Measurements from ENCODE around the gene WNT2.
"Not testable (repeated sequence)": the region's sequence is repeated elsewhere in the genome, so short reads cannot be mapped to it uniquely, and the experiment has no call there.

WNT2 gene

DNA sequence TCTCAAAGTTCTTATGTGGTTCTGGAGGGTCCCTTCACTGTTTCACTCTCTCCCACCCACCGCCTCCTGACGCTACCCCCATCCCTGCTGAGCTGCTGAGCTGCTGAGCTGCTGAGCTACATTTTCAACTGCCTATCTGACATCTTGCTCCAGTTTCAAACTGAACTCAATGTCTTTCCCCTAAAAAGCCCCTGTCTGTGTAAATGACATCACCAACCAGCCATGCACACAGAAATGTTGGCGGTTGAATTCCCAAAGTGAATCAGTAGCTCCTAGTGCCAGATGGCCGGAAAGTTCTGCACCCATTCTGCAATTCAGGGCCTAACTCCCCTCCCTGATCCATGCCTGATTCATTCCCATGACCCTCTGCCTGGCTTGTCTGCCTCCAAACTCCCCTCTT is 71.2 kb downstream of the WNT2 start:
- DNase-seq: no peak

DNA sequence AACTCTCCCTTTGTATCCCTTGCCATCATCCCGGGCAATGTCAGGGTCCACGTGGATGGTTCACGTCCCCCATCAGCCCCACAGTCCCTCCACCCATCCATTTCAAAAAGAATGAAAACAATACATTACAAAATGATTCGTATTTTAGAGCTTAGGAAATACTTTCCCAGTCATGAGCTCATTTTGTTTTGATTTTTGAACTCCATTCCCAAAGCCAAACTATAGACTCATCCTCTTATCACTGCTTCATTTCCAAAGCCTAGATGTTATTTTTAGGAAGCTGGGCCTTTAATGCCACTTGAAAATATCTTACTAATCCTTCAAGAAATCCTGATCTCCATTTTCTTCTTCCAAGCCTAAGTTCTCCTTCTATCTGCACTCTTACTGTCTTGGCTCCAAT is 72.1 kb downstream of the WNT2 start:
- DNase-seq: no peak

DNA sequence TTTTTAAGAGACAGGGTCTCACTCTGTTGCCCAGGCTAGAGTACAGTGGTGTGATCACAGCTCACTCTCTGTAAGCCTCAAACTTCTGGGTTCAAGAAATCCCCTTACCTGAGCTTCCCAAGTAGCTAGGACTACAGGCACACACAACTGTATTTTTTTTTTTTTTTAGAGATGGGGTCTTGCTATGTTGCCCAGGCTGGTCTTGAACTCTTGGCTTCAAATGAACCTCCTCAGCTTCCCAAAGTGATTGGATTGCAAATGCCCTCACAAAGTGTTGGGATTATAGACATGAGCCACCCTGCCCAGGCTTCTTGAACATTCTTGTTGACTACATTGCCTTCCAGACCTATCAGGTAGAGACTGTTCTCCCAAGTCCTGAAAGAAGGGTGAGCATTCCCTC is 72.6 kb downstream of the WNT2 start:
- no peak for DNase-seq

DNA sequence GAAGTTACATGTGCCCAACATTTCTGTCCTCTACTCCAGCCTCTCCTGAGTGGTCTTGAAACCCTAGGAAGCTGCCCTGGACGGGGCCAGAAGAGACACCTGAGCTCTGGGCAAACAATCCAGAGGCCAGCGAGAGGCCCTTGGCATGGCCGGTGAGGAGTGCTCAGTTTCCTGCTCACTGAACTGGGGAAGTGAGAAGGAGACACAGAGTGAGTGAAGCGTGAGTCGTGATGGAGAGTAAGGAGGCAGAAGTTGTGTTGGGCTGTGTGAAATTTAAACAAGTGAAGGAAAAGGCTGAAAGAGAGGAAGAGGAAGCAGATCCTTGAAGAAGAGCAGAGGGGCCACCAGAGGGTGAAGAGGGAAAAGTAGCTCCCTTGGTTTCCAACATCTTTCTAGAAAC is 73.2 kb downstream of the WNT2 start:
- DNase-seq: no peak

DNA sequence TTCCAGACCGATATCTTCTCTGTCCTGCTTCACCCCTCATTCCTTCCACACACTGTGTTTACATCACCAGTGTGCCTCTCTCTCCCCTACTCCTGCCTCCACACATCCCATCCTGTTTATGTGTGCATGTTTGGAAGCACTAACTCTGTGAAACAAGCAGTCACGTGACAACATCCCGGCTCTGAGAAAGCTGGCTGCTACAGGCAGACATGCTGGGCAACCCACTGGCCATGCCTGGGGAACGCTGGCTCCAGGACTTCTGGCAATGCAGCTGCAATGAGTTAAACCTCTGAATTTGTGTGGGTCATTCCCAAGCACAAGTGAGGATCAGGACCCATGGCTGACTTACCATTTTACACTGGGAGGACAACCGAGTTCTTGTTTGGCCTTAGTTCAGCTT is 74.0 kb downstream of the WNT2 start:
- DNase-seq: no peak

DNA sequence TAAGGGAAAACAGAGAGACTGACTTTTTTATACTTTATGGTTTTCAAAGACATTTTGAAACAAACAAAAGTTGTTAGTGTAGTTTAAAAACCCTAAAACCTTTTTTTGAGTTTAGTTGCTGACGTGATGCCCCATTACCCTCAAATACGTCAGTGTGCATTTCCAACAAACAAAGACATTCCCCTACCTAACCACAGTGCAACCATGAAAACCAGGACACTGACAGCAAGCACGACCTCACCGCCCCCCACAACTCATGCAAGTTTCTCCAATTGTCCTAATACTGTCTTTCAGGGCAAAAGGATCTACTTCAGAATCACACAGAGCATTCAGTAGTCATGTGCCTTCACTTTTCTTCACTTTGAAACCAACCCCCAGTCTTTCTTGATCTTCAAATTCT is 75.0 kb downstream of the WNT2 start:
- DNase-seq: no peak

DNA sequence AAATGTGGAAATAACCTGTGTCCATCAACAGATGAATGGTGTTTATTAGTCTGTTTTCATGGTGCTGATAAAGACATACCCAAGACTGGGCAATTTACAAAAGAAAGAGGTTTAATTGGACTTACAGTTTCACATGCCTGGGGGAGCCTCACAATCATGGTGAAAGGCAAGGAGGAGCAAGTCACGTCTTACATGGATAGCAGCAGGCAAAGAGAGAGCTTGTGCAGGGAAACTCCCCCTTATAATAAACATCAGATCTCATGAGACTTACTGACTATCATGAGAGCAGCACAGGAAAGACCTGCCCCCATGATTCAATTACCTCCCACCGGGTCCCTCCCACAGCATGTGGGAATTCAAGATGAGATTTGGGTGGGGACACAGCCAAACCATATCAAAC is 77.2 kb downstream of the WNT2 start:
- DNase-seq: not testable (repeated sequence)

DNA sequence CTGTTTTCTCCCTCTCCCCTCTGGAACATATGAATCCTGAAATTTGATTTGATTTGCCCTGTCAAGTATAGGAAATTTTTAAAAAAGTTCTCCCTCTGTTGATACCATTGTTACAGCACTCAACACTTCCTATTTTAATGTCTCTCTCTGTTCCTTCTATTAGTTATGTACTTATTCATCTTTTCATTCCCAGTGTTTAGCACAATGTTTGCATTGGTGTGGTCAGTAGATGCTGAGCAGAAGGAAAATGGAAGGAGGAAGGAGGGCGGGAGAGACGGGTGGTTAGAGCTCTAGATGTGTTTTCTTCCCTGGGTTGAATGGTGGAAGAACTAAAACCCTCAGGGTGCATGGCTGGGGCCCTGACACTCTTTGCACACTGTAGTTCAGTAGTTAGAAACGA is 79.5 kb downstream of the WNT2 start:
- no peak for DNase-seq

DNA sequence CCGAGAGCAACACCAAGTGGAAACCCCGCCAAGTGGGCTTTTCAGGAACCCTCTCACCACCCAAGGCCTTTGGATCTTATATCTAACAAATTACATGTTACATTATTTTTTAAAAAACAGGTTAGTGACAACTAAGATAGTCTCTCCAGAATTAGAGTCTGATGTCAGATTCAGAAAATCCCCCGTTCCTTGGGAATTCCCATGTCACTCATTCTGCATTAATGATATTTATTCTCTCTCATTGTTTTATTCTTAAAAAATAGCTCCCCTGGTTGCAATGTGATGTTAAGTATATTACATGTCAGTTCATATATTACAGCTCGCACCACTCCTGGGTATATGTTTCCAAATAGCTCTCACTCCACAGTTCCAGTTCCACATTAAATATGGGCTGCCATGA is 81.8 kb downstream of the WNT2 start:
- DNase-seq: no peak

DNA sequence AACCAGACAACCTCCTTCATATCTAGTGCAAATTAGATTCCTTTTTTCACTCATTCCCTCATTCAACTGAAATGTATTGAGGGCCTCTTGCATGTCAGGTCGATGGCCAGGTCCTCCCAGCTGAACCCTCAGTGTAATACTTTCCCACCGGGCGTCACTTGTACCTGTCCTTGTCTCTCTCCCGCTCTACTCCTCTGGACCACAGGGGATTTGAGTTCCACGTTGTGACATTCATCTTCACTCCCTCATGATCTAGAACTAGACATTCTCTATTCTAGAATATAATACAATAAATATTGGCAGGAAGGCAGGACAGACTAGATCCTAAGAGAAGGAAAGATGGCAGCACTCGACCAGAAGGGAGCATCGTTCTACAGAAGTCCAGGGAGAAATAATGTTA is 83.9 kb downstream of the WNT2 start:
- no peak for DNase-seq

DNA sequence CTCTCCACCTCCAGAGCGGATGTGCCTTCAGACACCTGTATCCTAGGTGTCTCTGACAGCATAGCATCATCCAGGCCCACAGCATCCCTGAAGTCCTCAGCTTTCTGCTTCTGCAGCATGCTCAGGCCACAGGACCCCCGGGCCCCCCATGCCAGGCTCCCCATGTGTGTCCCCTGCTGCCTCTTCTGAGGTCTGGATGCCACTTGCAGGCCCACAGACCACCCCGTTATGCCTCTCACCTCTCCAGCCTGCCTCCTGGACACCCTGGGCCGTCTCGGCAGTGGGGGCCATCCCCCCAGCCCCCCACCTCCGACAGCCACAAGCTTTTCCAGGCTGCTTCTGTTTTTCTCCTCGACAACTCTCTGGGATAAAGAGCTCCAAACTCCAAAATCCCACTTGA is 84.4 kb downstream of the WNT2 start:
- DNase-seq: no peak

DNA sequence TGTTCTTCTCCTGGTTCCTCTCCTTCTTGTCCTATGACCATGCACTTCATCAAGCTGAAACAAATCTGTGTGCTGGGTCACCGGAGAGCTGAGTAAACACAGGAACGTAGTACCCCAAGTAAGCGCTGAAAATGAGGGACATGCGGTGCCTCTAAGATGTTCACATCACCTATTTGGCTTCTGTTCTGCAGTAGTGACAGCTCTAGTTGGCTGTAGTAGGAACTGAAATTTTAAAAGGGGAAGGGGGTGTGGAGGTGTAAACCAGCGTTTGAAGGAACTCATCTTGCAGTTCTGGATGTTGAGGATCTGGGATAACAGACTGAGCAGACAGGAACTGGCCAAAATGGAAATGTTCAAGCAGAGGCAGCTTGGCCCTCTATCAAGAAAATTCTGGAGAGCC is 85.2 kb downstream of the WNT2 start:
- DNase-seq: no peak

DNA sequence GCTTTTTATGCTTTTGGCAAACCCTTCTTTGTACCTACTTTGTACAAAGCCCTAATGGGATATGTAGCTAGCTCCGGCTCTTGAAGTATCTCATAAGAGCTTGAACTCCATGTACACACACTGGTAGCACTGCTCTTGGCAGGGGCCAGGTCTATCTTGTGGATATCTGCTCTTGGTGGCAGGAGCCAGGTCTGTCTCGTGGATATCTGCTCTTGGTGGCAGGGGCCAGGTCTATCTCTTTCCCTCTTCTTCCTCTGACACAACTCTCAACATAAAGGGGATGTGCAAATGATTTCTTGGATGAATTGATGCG is 91.9 kb downstream of the WNT2 start:
- no peak for DNase-seq

DNA sequence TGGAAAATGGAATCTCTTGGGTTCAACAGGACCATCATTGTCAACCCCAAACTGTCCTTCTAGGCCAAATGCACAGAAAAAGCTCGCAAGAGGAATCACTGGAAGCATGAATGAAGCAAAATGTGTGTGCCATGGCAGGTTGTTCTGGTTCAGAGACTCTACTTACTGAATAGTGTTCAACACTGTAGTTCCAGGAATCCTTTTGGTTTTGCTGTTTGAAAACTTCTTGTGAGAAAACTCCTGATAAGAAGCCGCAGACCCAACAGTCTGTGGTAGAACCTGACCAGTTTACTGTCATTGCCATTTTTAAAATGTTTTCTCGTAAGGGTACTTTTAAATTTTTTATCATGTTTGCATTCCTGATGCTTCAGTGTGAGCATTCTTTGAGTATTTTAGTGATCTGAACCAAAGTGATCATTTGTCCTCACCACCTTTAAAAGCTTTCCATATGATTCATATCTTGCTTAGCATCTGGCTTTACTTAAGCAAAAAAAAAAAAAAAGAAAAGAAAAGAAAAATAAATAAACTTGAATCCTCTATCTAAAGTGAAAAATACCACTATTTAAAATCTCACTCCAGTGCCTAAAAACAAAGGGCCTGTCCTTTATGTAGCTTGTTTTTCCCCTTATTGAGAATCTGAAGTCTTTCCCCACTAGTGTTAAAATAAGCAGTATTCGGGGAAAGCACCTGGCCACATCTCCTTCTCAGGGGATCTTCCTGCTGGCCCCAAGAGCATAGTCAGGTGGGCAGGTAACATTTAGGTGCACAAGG is 92.4 kb downstream of the WNT2 start:
- no peak for DNase-seq

DNA sequence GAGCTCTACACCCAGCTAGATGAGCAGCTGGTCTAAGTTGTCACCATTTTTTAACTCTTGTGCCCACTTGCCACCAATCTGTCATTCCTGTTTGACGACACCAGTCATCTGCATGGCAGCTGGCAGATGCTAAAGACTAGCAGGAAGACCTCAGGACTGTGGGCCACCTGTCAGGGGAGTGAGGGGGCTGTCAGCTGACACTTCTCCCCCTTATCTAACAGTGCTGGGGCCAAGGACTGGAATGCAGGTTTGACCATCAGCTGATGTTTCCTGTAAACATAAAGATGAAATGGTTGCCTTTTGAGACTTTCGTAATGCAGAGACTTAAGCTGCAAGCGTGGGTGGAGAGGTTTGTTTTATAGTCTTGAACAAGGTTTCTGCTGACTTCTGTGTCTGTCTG is 93.5 kb downstream of the WNT2 start:
- no peak for DNase-seq

DNA sequence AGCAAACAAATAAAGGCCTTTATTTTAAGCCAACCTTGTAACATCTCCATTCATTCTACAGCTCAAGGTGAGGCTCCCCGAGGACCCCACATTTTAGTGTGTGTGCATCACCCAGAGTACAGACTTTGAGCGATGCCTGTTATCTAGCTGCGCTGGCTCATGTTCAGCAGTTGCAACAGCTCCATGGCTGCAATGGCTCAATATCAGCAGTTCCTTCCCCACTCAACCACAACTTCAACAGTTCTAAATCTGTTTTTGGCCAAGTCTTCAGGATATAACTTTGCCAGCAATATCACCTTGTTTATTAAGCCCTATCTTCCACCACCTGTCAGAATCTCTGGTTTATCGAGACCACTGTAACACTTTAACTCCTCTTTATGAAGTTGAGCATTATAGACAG is 95.8 kb downstream of the WNT2 start:
- no peak for DNase-seq

DNA sequence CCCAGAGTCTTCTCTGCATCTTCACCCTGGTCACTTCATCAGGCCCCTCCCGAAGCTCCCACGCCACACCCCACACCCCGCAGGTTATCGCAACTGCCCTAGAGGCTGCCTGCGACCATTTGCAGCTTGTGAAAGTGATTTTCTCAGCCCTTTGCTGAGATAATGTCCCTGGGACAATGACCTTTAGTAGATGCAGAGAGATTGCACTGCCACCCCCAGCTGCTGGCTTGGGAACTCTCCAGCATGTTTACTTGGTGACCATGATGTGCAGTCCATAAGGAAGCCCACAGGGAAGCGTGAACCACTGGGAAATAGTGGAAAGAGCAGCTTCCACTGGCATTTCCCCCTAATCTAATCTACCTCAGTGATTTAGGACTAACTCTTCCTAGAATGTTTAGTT is 97.3 kb downstream of the WNT2 start:
- DNase-seq: no peak

Measured in MV-4-11 (cell line).